DOHH2 (cell line): ENCODE measurements around the gene GNAT3.

Experiments used
- H3F3A ChIP-seq: fragments of 200-600 bp; sonication (generic), shearing (Covaris generic); 2 replicates; pipeline ENCODE4 v1.6.0; 2016; ENCODE audit warnings: antibody characterized with exemption, mild to moderate bottlenecking; ENCODE audit not compliant: control insufficient read depth, insufficient read depth
- H3K27ac ChIP-seq: fragments of 200-600 bp; sonication (generic); 2 replicates; pipeline ENCODE4 v1.5.1; 2014; ENCODE audit warnings: low read depth, mild to moderate bottlenecking, low read length, moderate library complexity
- H3K27me3 ChIP-seq: fragments of 200-600 bp; sonication (generic); 2 replicates; pipeline ENCODE4 v1.6.1; 2014; ENCODE audit warnings: mild to moderate bottlenecking, low read length, mixed read lengths; ENCODE audit not compliant: control insufficient read depth
- H3K36me3 ChIP-seq: fragments of 200-600 bp; sonication (generic); 2 replicates; pipeline ENCODE4 v1.6.1; 2014; ENCODE audit warnings: mild to moderate bottlenecking, low read length, moderate library complexity, mixed read lengths; ENCODE audit not compliant: control insufficient read depth
- H3K4me1 ChIP-seq: fragments of 200-600 bp; sonication (generic); 2 replicates; pipeline ENCODE4 v1.6.1; 2014; ENCODE audit warnings: mild to moderate bottlenecking, low read length, mixed read lengths; ENCODE audit not compliant: control insufficient read depth
- H3K4me2 ChIP-seq: fragments of 200-600 bp; sonication (generic); 2 replicates; pipeline ENCODE4 v1.6.0; 2014; ENCODE audit warnings: mild to moderate bottlenecking, low read length, moderate library complexity
- H3K4me3 ChIP-seq: fragments of 200-600 bp; sonication (generic); 2 replicates; pipeline ENCODE4 v1.5.1; 2014; ENCODE audit warnings: mild to moderate bottlenecking, low read length, mixed read lengths
- H3K79me2 ChIP-seq: fragments of 200-600 bp; sonication (generic); 2 replicates; pipeline ENCODE4 v1.6.1; 2014; ENCODE audit warnings: mild to moderate bottlenecking, low read length, mixed read lengths; ENCODE audit not compliant: control insufficient read depth
- H3K9me2 ChIP-seq: fragments of 200-600 bp; sonication (generic); replicated peaks from 2 replicates; pipeline ENCODE4 v1.6.1; 2014; ENCODE audit warnings: mild to moderate bottlenecking, low read length, mixed read lengths; ENCODE audit not compliant: control insufficient read depth
- H3K9me3 ChIP-seq: fragments of 200-600 bp; sonication (generic); 2 replicates; pipeline ENCODE4 v1.6.1; 2014; ENCODE audit warnings: antibody characterized with exemption, low read length, mixed read lengths; ENCODE audit not compliant: control insufficient read depth, insufficient read depth
- H4K20me1 ChIP-seq: fragments of 200-600 bp; sonication (generic); 2 replicates; pipeline ENCODE4 v1.6.0; 2014; ENCODE audit warnings: low read depth, mild to moderate bottlenecking, antibody characterized with exemption, low read length, moderate library complexity; ENCODE audit not compliant: control insufficient read depth, insufficient read depth
- EZH2phosphoT487 ChIP-seq: fragments of 200-600 bp; sonication (generic); IDR thresholded peaks from 2 replicates; pipeline ENCODE4 v1.6.1; 2017; ENCODE audit warnings: borderline replicate concordance, mild to moderate bottlenecking, antibody characterized with exemption, low read length, moderate library complexity, mixed read lengths
- TF ChIP-seq, protein P1 (sequence below): fragments of 200-600 bp; sonication (generic); IDR thresholded peaks from one replicate; pipeline ENCODE4 v1.5.1; 2014; ENCODE audit warnings: antibody characterized with exemption, mild to moderate bottlenecking, low read depth, low read length; ENCODE audit not compliant: poor library complexity, severe bottlenecking

The GNAT3 gene

DNA sequence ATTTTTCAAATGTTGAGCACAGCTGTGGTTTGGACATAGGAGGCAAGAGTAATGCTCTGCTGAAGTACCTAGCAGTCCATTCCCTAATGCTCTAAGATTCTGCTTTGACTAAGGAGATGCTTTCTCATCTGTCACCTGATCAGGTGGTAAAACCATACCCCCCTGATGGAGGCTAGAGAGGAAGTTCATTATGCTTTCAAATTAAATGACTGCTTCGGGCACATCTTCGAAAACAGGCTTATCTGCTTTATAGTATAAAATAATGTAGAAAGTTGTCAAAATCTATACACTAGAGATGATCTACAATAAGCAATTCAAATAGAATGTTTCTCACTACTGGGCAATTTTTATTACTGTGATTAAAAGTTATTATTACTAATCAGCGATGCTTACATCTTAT lies at the start of gene GNAT3:
Gene GNAT3 (minus strand): TSS at position 101 of the 400 bp plus-strand sequence. CDS start 138 bp downstream, outside the sequence.
- Histone ChIP-seq H3K79me2 (no peaks in the 10 kb centered on the region), H3K27ac (no peak within 1 kb of the TSS)
- TF ChIP-seq EZH2phosphoT487, result no peak
- TF ChIP-seq, protein P1, sequence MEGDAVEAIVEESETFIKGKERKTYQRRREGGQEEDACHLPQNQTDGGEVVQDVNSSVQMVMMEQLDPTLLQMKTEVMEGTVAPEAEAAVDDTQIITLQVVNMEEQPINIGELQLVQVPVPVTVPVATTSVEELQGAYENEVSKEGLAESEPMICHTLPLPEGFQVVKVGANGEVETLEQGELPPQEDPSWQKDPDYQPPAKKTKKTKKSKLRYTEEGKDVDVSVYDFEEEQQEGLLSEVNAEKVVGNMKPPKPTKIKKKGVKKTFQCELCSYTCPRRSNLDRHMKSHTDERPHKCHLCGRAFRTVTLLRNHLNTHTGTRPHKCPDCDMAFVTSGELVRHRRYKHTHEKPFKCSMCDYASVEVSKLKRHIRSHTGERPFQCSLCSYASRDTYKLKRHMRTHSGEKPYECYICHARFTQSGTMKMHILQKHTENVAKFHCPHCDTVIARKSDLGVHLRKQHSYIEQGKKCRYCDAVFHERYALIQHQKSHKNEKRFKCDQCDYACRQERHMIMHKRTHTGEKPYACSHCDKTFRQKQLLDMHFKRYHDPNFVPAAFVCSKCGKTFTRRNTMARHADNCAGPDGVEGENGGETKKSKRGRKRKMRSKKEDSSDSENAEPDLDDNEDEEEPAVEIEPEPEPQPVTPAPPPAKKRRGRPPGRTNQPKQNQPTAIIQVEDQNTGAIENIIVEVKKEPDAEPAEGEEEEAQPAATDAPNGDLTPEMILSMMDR, result no peak

DNA sequence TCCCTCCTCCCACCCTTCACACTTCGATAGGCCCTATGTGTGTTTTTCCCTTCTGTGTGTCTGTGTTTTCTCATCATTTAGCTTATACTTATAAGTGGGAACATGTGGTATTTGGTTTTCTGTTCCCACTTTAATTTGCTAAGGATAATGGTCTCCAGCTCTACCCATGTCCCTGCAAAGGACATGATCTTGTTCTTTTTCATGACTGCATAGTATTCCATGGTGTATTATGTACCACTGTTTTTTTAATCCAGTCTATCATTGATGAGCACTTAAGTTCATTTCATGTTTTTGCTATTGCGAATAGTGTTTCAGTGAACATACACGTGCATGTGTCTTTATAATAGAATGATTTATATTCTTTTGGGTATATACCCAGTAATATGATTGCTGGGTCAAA lies 46.3 kb upstream of the GNAT3 start:
- Histone ChIP-seq H4K20me1 (no peaks in the 10 kb centered on the region), H3K27me3 (no peaks in the 10 kb centered on the region), H3K36me3 (no peaks in the 10 kb centered on the region), H3K9me2 (no peaks in the 10 kb centered on the region), H3K79me2 (no peaks in the 10 kb centered on the region), H3K4me2 (no peak overlapping the region), H3F3A (no peaks in the 10 kb centered on the region), H3K27ac (no peak overlapping the region), H3K4me1 (no peaks in the 10 kb centered on the region), H3K9me3 (no peaks in the 10 kb centered on the region), H3K4me3 (no peak overlapping the region)
- TF ChIP-seq EZH2phosphoT487, result no peak
- TF ChIP-seq, protein P1, result no peak

More for the DNA sequence above, at the start of gene GNAT3:
- Histone ChIP-seq H3K27me3 (no peaks in the 10 kb centered on the region), H3K36me3 (no peaks in the 10 kb centered on the region), H4K20me1 (no peaks in the 10 kb centered on the region), H3F3A (no peaks in the 10 kb centered on the region), H3K9me3 (no peaks in the 10 kb centered on the region), H3K9me2 (no peaks in the 10 kb centered on the region), H3K4me3 (no peak within 1 kb of the TSS), H3K4me2 (no peak within 1 kb of the TSS), H3K4me1 (no peaks in the 10 kb centered on the region)

DNA sequence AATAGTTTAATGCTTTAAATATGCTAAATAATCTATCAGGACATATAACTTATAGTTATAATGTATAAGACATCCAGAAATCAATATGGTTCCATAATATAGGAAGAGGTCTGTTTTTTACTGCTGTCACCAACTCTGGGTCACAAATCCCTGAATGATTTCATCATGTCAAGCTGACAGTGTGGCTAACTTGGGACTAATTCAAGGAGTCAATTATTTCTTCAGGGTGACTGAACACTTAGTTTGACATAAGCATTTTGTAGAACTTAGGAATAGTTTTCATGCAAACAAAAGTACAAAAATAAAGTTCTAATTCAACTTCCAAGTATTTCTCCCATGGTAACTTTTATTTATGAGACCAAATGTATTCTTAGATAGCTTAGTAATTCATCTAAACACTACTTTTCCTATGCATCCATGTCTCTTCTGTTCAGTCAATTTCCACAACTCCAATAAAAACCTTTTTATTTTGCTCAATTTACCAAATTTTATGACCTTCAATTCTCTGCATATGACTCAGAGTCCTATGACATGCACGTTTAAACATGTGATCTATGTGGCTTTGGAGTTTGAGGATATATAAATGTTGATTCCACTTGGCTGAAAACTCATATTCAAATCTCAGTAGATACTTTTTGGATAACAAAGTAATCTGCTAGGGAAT lies 40.3 kb upstream of the GNAT3 start:
- H3K27me3 ChIP-seq, result no peaks in the 10 kb centered on the region
- no peaks in the 10 kb centered on the region for H3K9me2 ChIP-seq
- H3K27ac ChIP-seq, result no peak overlapping the region
- H3F3A ChIP-seq, result no peaks in the 10 kb centered on the region
- no peaks in the 10 kb centered on the region for H3K4me1 ChIP-seq
- no peaks in the 10 kb centered on the region for H3K9me3 ChIP-seq
- H3K79me2 ChIP-seq, result no peaks in the 10 kb centered on the region
- no peaks in the 10 kb centered on the region for H4K20me1 ChIP-seq
- TF ChIP-seq, protein P1, result no peak
- TF ChIP-seq EZH2phosphoT487, result no peak
- H3K4me2 ChIP-seq, result no peak overlapping the region
- H3K36me3 ChIP-seq, result no peaks in the 10 kb centered on the region
- no peak overlapping the region for H3K4me3 ChIP-seq
